Embryonic facial prominence (tissue), 1 donor: ENCODE results near the gene TSEN54.
"Not testable (repeated sequence)": the region's sequence is repeated elsewhere in the genome, so short reads cannot be mapped to it uniquely, and the experiment has no call there.

Experiments
- DNase-seq: peaks from one replicate; pipeline ENCODE4 v3.0.0-alpha.2; 2016; ENCODE audit errors: extremely low spot score

TSEN54 gene

GRCh38 chr17:75518983-75519537, 2.7 kb downstream of the TSEN54 start:
- no peak for DNase-seq

GRCh38 chr17:75520413-75520812, 4.1 kb downstream of the TSEN54 start:
- DNase-seq = not testable (repeated sequence)

- DNase-seq = no peak
Observed at GRCh38 chr17:75521290-75521689, 5.0 kb downstream of the TSEN54 start.

GRCh38 chr17:75521951-75522727, 5.8 kb downstream of the TSEN54 start:
- DNase-seq = no peak

- no peak for DNase-seq
Observed at GRCh38 chr17:75523647-75524046, 7.3 kb downstream of the TSEN54 start.

GRCh38 chr17:75524269-75524969, 8.1 kb downstream of the TSEN54 start:
- DNase-seq = no peak

GRCh38 chr17:75524970-75525805, 8.9 kb downstream of the TSEN54 start, which contains the start of gene LLGL2:
LLGL2 (plus strand) TSS chr17:75525697; CDS start chr17:75543427, 17,730 bp downstream.
- DNase-seq = no peak

GRCh38 chr17:75525806-75526554, 9.7 kb downstream of the TSEN54 start:
- DNase-seq = no peak

GRCh38 chr17:75526555-75527270, 10.4 kb downstream of the TSEN54 start:
- no peak for DNase-seq

- DNase-seq = no peak
Observed at GRCh38 chr17:75530837-75531720, 14.8 kb downstream of the TSEN54 start.

GRCh38 chr17:75531721-75532072, 15.4 kb downstream of the TSEN54 start:
- no peak for DNase-seq

- no peak for DNase-seq
Observed at GRCh38 chr17:75535119-75535537, 18.8 kb downstream of the TSEN54 start.

GRCh38 chr17:75535871-75536270, 19.5 kb downstream of the TSEN54 start:
- no peak for DNase-seq

- no peak for DNase-seq
Observed at GRCh38 chr17:75536366-75536765, 20.0 kb downstream of the TSEN54 start.

GRCh38 chr17:75539967-75540729, 23.8 kb downstream of the TSEN54 start:
- DNase-seq = no peak

- no peak for DNase-seq
Observed at GRCh38 chr17:75540923-75541503, 24.7 kb downstream of the TSEN54 start.

GRCh38 chr17:75542229-75542628, 25.9 kb downstream of the TSEN54 start:
- no peak for DNase-seq

- no peak for DNase-seq
Observed at GRCh38 chr17:75542728-75543336, 26.5 kb downstream of the TSEN54 start.
